Amniotic stem cell (primary cell): Measurements from ENCODE around the gene USH2A.

Experiments
- DNase-seq: peaks from one replicate; lab custom pipeline; 2025; lab: John Stamatoyannopoulos, UW

Gene USH2A

GRCh38 chr1:215597961-215598360 lies 825.3 kb downstream of the USH2A start:
- DNase-seq: no peak

- DNase-seq: no peak
Observed at GRCh38 chr1:215595231-215595630, 828.0 kb downstream of the USH2A start.

- no peak for DNase-seq
Observed at GRCh38 chr1:215594640-215595039, 828.6 kb downstream of the USH2A start.

- no peak for DNase-seq
Observed at GRCh38 chr1:215590779-215591491, 832.3 kb downstream of the USH2A start.

- DNase-seq: no peak
Observed at GRCh38 chr1:215589650-215590435, 833.4 kb downstream of the USH2A start.

GRCh38 chr1:215584389-215584788 lies 838.9 kb downstream of the USH2A start:
- no peak for DNase-seq

- no peak for DNase-seq
Observed at GRCh38 chr1:215583185-215583749, 840.0 kb downstream of the USH2A start.

- no peak for DNase-seq
Observed at GRCh38 chr1:215581896-215582295, 841.4 kb downstream of the USH2A start.
